ENCODE results near the gene EPHA1.

- no peak for TF ChIP-seq CTCF (IDR thresholded peaks at IDR 0.05)
- TF ChIP-seq POLR2A (IDR thresholded peaks at IDR 0.05) = no peak
- no peak for TF ChIP-seq EP300 (IDR thresholded peaks at IDR 0.05)
- TF ChIP-seq POLR2AphosphoS5 (IDR thresholded peaks at IDR 0.05) = no peak
Measured at GRCh38 chr7:143390104-143390772, 18.4 kb downstream of the EPHA1 start.
